Esophagus muscularis mucosa (tissue), 4 donors: ENCODE measurements around the gene ZNRF4.

Experiments
- EP300 ChIP-seq: sonication (generic); formaldehyde crosslinking; IDR thresholded peaks from one replicate; pipeline ENCODE4 v1.6.1; 2017; ENCODE audit warnings: antibody characterized with exemption
- POLR2A ChIP-seq: fragments of 450-650 bp; IDR thresholded peaks from one replicate; pipeline ENCODE4 v1.6.1; 2017; ENCODE audit warnings: antibody characterized with exemption, moderate library complexity, mild to moderate bottlenecking, low read depth
- TF ChIP-seq, protein P1 (sequence below), 3 experiments: fragments of 200-600 bp in 2 of 3; fragments of 450-650 bp in 1 of 3; sonication (generic) in 2 of 3; IDR thresholded peaks; one replicate each; pipeline ENCODE4 v1.5.1; 2017 to 2019; ENCODE audit warnings: antibody characterized with exemption in 3 of 3, mild to moderate bottlenecking in 2 of 3, moderate library complexity in 1 of 3

DNA sequence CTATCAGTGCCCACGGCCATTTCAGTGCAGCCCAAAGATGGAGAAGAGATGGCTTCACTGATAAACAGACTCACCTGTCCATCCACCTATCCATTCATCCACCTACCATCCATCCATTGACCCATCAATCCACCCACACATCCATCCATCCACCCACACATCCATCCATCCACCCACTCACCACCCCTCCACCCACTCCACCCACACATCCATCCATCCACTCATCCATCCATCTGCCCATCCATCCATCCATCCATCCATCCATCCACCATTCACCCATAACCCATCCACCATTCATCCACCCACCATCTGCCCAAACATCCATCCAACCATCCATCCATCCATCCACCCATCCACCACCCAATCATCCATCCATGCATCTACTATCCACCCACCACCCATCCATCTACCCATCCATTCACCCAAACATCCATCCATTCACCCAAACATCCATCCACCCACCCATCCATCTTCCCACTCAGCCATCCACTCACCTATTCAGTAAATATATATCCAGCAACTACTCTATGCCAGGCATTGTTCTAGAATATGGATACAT, 31.6 kb upstream of the ZNRF4 start:
- TF ChIP-seq, protein P1, sequence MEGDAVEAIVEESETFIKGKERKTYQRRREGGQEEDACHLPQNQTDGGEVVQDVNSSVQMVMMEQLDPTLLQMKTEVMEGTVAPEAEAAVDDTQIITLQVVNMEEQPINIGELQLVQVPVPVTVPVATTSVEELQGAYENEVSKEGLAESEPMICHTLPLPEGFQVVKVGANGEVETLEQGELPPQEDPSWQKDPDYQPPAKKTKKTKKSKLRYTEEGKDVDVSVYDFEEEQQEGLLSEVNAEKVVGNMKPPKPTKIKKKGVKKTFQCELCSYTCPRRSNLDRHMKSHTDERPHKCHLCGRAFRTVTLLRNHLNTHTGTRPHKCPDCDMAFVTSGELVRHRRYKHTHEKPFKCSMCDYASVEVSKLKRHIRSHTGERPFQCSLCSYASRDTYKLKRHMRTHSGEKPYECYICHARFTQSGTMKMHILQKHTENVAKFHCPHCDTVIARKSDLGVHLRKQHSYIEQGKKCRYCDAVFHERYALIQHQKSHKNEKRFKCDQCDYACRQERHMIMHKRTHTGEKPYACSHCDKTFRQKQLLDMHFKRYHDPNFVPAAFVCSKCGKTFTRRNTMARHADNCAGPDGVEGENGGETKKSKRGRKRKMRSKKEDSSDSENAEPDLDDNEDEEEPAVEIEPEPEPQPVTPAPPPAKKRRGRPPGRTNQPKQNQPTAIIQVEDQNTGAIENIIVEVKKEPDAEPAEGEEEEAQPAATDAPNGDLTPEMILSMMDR (IDR thresholded peaks at IDR 0.05): no peak
- no peak for TF ChIP-seq POLR2A
- TF ChIP-seq EP300: no peak
